HG03558 (cell line): ENCODE results near the gene ASTN2.
"Not testable (repeated sequence)": the region's sequence is repeated elsewhere in the genome, so short reads cannot be mapped to it uniquely, and the experiment has no call there.

Source experiments
- ATAC-seq: cut with Tn5 transposase; IDR thresholded peaks from one replicate; pipeline ENCODE4 v1.9.1; 2021; ENCODE audit warnings: moderate number of reproducible peaks; ENCODE audit not compliant: unreplicated experiment; ENCODE audit errors: extremely low read depth

The ASTN2 gene

DNA sequence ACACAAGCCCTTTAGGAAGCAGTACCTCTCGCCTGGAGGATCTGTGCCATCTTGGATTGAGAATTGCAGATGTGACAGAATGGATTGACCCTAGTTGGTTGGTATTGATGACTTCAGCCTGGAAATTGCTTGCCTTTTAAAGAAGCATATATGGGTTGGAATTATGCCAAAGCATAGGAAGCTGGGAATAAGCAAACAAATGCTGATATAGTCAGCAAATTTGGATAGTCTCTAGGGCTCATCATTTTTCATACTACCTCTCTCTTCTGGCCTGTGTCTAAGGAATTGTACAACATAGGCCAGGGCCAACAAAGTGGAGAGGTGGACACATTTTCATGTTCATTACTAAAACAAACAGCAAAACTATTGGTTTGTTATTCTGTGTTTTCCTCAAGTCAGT, 714.6 kb downstream of the ASTN2 start:
- no peak for ATAC-seq

DNA sequence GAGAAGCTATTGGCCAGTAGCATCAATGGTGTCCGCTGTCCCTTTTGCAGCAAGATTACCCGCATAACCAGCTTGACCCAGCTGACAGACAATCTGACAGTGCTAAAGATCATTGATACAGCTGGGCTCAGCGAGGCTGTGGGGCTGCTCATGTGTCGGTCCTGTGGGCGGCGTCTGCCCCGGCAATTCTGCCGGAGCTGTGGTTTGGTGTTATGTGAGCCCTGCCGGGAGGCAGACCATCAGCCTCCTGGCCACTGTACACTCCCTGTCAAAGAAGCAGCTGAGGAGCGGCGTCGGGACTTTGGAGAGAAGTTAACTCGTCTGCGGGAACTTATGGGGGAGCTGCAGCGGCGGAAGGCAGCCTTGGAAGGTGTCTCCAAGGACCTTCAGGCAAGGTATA, 717.0 kb downstream of the ASTN2 start:
- no peak for ATAC-seq

- ATAC-seq = no peak
Measured at GRCh38 chr9:116697362-116697761, 717.5 kb downstream of the ASTN2 start.

DNA sequence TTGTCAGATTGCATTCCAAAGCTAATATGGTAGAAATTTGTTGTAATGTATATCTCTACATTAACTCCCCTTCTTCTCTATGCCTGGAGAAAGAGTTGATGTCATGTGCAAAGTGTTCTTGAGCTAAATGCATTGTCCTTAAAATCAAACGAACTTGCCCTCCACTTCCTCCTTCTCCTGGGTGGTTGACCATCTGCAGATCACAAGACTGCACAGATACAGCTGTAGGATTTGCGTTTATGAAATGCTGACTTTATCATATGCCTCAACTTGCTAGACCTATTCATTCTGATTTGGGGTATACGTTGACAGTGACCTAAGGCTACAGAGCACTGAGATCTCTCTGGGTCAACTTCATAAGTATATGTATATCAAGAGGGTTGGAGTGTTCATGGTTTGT, 719.4 kb downstream of the ASTN2 start:
- ATAC-seq = no peak

DNA sequence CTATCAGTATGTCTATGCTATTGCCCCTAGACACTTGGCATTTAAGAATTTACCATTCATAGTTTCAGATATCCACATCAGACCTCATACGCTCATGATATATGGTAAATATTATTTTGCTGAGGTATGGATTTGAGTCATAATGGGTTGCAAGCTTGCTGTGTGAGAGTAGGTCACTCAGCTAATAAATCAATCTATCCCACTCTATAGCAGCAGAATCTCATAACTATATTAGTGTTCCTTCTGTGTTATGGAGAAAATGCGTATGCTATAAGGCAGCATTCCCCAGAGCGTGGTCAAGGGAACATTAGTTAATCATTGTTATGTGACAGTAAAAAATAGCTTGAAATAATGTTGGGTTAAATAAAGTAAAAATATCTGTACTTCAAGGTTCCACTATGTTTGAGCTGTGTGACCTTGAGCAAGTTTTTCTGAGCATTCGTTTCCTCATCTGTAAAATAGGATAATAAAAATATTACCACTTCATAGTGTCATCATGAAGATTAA, 720.0 kb downstream of the ASTN2 start:
- ATAC-seq = no peak

DNA sequence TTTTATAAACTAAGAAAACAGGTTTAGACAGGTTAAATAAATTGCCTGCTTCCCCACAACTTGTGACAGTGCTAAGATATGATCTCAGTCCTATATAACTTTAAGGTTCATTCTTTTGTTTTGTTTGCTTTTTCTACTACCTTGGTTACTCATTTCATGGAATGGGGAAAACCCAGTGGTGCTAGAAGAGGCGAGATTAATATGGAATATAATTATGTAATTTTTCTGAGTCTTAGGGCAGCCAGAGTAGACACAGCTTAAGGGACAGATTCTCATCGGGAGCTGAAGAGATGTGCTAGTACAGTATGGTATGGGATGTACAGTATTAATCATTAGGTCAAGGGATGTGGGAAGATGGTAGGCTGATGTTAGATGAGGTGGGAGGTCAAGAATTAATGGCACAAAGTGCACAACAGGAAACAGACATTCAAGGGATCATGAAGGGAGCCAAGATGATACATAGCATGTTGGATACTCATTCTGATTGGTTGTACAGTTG, 721.6 kb downstream of the ASTN2 start:
- no peak for ATAC-seq

DNA sequence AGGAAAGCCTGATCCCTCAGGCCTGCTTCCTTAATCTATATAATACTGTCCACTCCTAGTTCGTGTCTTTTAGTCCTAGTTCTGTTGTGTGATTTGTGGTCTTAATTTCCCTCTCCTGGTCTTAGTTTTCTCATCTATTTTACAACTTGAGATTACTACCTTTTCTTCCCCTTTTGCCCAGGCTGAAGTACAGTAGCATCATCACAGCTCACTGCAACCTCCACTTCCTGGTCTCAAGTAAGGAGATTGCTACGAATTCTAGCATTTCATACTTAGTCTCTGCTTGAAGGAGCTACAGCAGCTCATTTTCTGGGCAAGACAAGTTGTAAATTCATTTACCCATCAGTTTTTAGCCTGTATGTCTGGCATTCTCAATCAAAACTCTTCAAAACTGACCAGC, 722.2 kb downstream of the ASTN2 start:
- no peak for ATAC-seq

DNA sequence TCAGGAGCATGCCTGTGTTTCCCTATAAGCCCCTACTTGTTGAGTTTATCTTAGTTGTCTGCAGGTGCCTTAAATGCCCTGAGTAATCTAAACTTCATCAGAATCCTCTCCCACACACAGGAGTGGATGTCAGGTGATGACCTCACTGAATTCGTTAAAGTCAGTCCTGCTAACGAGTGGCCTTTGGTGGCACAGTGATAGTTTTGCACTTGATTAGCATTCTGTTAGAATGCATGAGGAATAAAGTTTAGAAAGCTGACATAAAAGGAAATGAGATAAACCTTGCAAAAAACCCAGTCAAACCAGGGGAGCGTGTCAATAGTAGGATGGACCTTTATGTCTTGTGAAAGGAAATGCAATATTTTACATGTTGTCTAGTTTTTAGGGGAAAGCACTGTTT, 723.2 kb downstream of the ASTN2 start:
- ATAC-seq = no peak

DNA sequence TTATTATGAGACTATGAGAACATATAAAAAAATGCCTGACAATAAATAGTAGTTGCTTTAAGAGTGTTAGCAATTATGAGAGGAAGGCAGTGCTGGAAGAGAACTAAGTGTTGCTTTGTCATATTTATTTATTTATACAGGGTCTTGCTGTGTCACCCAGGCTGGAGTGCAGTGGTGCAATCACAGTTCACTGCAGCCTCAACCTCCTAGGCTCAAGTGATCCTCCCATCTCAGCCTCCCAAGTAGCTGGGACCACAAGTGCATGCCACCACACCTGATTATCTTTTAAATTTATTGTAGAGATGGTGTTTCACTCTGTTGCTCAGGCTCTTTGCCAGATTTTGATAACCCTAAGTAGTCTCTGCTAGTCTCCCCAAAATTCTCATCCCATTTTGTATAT, 724.1 kb downstream of the ASTN2 start:
- not testable (repeated sequence) for ATAC-seq

DNA sequence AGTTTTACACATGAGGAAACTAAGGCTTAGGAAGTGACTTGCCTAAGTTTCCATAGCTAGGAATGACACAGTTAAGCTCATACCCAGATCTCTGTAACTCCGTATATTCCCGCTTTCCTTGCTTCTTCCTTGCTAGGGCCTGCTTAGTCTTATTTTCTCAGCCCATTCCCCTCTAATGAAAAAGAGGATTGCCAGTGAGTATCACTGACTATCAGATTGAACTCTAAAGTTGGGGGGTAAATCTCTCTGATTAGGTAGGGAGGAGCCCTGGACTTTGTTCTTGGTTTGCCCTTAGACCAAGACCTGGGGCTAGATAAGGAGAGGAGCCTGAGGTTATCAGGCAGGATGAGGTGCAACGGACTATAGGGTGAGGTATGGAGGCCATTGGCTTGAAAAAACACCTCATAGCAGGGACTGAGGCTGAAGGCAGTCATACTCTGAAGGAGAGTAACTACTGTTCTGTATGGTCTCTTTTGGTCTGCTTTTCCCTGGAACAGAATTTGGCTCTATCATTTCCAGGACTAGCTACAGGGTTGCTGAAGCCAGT, 725.3 kb downstream of the ASTN2 start:
- ATAC-seq = no peak

DNA sequence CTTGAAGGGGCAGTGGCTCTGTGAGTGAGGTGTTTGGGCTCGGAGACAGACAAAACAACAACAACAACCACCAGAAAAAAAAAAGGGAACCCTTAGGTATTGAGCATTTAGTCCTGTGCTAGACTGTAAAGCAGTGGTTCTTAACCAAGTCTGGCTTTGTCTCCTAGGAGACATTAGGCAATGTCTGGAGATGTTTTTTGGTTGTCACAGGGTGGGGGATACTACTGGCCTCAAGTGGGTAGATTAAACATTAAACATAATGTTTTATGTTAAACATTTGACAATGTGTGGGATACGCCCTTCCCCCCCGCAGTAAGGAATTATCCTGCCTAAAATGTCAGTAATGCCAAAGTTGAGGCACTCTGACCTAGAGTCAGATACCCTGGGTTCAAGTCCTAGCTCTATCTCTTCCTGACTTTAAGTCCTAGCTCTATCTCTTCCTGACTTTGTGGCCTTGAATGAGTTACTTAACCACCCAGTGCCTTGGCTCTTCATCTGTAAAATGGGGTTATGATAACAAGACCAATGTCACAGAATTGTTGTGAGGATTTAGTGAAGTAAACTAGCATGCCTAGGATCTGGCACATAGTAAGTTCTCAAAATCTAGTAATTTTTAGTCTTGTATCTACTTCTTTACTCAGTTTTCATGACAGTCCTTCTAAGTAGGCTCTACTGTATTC, 725.9 kb downstream of the ASTN2 start:
- ATAC-seq = no peak

GRCh38 chr9:116687754-116688135, 727.1 kb downstream of the ASTN2 start:
- no peak for ATAC-seq

DNA sequence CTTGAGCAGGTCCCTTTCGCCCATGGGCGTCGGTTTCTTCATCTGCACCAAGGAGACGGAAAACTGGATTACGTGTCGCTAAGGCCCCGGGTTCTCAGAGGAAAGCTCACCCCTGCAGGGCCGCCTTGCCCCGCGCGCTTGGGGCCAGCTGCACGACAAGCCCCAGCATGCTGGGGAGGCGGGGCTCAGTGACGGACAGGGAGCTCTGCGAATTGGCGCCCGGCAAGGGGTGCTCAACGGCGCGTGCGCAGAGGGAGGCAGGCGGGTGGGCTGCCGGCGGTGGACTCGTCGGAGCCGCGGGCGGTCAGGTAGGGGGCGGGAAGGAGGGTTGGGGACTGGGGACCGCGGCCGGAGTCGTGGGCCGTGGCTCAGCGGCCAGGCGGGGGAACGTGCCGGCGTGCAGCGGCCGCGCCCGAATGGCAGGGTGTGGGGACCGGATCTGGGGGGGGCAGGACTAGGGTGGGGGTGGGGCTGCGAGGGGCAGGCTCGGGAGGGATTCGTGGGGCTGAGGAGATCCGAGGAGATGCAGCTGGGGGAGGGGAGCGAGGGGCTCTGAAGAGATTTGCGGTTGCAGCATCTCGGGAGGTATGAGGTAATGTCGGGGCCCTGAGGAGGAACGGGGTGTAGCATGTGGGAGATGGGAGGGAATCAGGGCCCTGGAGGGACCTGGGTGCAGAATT, 727.6 kb downstream of the ASTN2 start, which contains the start of gene TRIM32:
TRIM32 (plus strand) TSS at position 232 of the 680 bp plus-strand sequence. CDS start 10,438 bp downstream, outside the sequence.
- peak; percentile 99 for ATAC-seq

DNA sequence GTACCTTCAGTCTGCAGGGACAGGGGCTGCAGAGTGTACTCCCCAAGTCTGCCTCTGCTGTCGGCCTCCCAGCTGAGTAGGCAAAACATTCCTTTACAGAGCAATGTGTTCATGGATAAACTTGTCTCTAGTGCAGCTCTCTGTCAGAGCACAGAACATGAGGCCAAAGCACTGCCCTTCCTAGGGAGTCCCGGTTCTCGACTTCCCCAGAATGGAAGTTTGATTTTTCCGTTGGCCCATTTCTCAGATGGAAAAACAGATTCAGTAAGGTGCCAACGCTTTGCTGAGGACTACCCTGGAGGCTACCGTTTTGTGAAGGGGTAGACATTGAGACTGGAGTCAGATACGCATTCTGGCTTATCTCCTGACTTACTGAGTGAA, 728.2 kb downstream of the ASTN2 start:
- peak; percentile 3 for ATAC-seq

- ATAC-seq = no peak
Measured at GRCh38 chr9:116686135-116686534, 728.7 kb downstream of the ASTN2 start.

GRCh38 chr9:116685166-116685565, 729.7 kb downstream of the ASTN2 start:
- no peak for ATAC-seq

DNA sequence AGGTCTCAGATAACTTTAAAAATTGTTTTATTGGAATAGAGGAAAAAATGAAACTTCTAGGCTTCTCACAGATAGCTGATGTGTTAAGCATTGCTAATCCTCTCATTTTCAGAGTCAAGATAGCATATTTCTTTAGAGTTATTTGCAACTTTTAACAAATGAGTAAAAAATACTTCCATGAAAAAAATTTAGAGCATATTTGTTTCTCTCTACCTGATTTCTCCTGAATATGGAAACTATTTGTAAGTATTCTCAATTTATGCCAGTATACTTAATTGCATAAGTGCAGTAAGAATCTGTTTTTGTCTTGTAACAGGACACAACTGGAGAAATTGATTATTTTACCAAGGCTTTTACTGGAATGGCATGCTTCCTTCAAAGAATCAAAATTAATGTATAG, 731.3 kb downstream of the ASTN2 start:
- no peak for ATAC-seq

DNA sequence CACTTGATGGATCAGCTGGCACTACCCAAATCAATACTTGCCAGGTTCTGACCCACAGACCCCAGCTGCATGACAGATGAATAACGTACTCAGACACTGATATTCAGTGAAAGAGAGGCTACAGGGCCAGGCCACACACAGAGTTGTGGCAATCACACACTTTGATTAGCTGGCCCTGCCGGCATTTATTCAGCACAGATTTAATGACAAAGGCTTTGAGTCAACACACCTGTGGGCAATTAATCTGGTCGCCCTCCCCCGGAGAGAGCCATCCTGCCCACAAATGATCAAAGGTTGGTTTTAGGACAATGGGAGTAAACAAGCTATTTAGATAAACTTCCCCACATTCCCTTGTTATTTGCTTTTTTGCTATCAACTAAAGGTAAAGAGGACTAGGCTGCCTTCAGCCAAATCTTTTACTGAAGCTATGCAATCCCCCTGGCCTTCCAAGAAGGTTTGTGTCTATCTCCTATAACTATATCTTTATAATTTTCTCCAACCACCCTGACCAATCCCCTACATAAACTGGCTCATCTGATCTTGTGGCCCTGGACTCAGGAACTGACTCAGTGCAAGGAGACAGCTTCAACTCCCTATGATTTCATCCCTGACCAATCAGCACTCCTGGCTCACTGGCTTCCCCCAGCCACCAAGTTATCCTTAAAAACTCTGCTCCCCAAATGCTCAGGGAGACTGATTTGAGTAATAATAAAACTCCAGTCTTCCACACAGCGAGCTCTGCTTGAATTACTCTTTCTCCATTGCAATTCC, 740.5 kb downstream of the ASTN2 start:
- no peak for ATAC-seq

- no peak for ATAC-seq
Measured at GRCh38 chr9:116673375-116673774, 741.5 kb downstream of the ASTN2 start.

GRCh38 chr9:116671605-116672004, 743.3 kb downstream of the ASTN2 start:
- no peak for ATAC-seq
